HEK293 (cell line): Measurements from ENCODE around the gene RBM22.
A peak's percentile ranks its signal among the peaks of the same experiment; 100 is the strongest.

ENCODE experiments used
- CTCF ChIA-PET: fragments of 350-600 bp; formaldehyde crosslinking; extraction: SDS; loops from one replicate; lab custom pipeline; 2021; ENCODE audit warnings: antibody characterized with exemption; lab: Yijun Ruan, JAX
- POLR2A ChIA-PET: fragments of 300-600 bp; formaldehyde crosslinking; extraction: SDS; loops from one replicate; lab custom pipeline; 2020; ENCODE audit warnings: antibody characterized with exemption, inconsistent platforms; lab: Yijun Ruan, JAX
- H3K27ac ChIP-seq: fragments of 200-500 bp; sonication (Bioruptor generic); 2 replicates; pipeline ENCODE4 v1.5.1; 2014; ENCODE audit warnings: low read depth, low read length, control low read depth, inconsistent platforms; ENCODE audit errors: extremely low read depth
- H3K36me3 ChIP-seq, 2 experiments: fragments of 200-500 bp in 1 of 2; sonication (Bioruptor generic) in 1 of 2; 1 replicate in 1 of 2; 2 replicates in 1 of 2; pipeline ENCODE4 v1.5.1; 2014 to 2017; ENCODE audit warnings: inconsistent platforms in 2 of 2, low read length in 2 of 2; ENCODE audit not compliant: control insufficient read depth in 2 of 2, insufficient read depth in 1 of 2
- H3K4me1 ChIP-seq: fragments of 200-500 bp; sonication (Bioruptor generic); 2 replicates; pipeline ENCODE4 v1.5.1; 2014; ENCODE audit warnings: mild to moderate bottlenecking, low read length, inconsistent platforms; ENCODE audit not compliant: control insufficient read depth, insufficient read depth
- H3K4me3 ChIP-seq: 2 replicates; pipeline ENCODE4 v1.5.1; 2011; ENCODE audit warnings: low read depth, mild to moderate bottlenecking, control low read depth, low read length, moderate library complexity
- H3K9me3 ChIP-seq: fragments of 200-500 bp; sonication (Bioruptor generic); 2 replicates; pipeline ENCODE4 v1.5.1; 2014; ENCODE audit warnings: low read depth, low read length, inconsistent platforms; ENCODE audit not compliant: control insufficient read depth, insufficient read depth
- HIC1 ChIP-seq: fragments of 450-650 bp; formaldehyde crosslinking; IDR thresholded peaks from 2 replicates; pipeline ENCODE4 v1.5.1; 2016; ENCODE audit warnings: missing biosample characterization, missing genetic modification characterization
- MEIS1 ChIP-seq: sonication (generic); formaldehyde crosslinking; IDR thresholded peaks from 2 replicates; pipeline ENCODE4 v1.8.1; 2022; ENCODE audit warnings: missing genetic modification reagents, mild to moderate bottlenecking, borderline replicate concordance
- REPIN1 ChIP-seq: fragments of 450-650 bp; formaldehyde crosslinking; IDR thresholded peaks from 2 replicates; pipeline ENCODE4 v1.5.1; 2017; ENCODE audit warnings: missing biosample characterization, missing genetic modification characterization, low read depth
- ZEB2 ChIP-seq: fragments of 450-650 bp; formaldehyde crosslinking; IDR thresholded peaks from 2 replicates; pipeline ENCODE4 v1.5.1; 2016; ENCODE audit warnings: missing biosample characterization, missing genetic modification characterization
- ZNF10 ChIP-seq: fragments of 450-650 bp; formaldehyde crosslinking; IDR thresholded peaks from 2 replicates; pipeline ENCODE4 v1.5.1; 2017; ENCODE audit warnings: missing biosample characterization, missing genetic modification characterization
- ZNF174 ChIP-seq: fragments of 450-650 bp; formaldehyde crosslinking; IDR thresholded peaks from 2 replicates; pipeline ENCODE4 v1.5.0; 2017; ENCODE audit warnings: missing biosample characterization, mild to moderate bottlenecking, missing genetic modification characterization
- ZNF335 ChIP-seq: fragments of 450-650 bp; formaldehyde crosslinking; conservative IDR thresholded peaks from 2 replicates; pipeline ENCODE4 v1.5.1; 2016; ENCODE audit warnings: missing biosample characterization, missing genetic modification characterization
- ZNF701 ChIP-seq: fragments of 450-650 bp; formaldehyde crosslinking; IDR thresholded peaks from 2 replicates; pipeline ENCODE4 v1.5.1; 2016; ENCODE audit warnings: missing biosample characterization, missing genetic modification characterization
- ZNF768 ChIP-seq: fragments of 450-650 bp; formaldehyde crosslinking; IDR thresholded peaks from 2 replicates; pipeline ENCODE4 v1.5.1; 2018; ENCODE audit warnings: missing biosample characterization, mild to moderate bottlenecking, missing genetic modification characterization
- ZNF785 ChIP-seq: fragments of 450-650 bp; formaldehyde crosslinking; IDR thresholded peaks from 2 replicates; pipeline ENCODE4 v1.5.1; 2016; ENCODE audit warnings: missing biosample characterization, missing genetic modification characterization
- TF ChIP-seq, protein P1 (sequence below): fragments of 450-650 bp; formaldehyde crosslinking; conservative IDR thresholded peaks from 2 replicates; pipeline ENCODE4 v1.5.1; 2016; ENCODE audit warnings: low read depth, missing biosample characterization, missing genetic modification characterization
- TF ChIP-seq, protein P2 (sequence below): fragments of 450-650 bp; formaldehyde crosslinking; IDR thresholded peaks from 2 replicates; pipeline ENCODE4; 2016; ENCODE audit warnings: missing biosample characterization, missing genetic modification characterization
- TF ChIP-seq, protein P3 (sequence below): fragments of 450-650 bp; formaldehyde crosslinking; IDR thresholded peaks from 2 replicates; pipeline ENCODE4 v1.5.1; 2016; ENCODE audit warnings: missing biosample characterization, missing genetic modification characterization
- TF ChIP-seq, protein P4 (sequence below): fragments of 450-650 bp; formaldehyde crosslinking; IDR thresholded peaks from 2 replicates; pipeline ENCODE4 v1.5.1; 2016; ENCODE audit warnings: missing biosample characterization, missing genetic modification characterization, borderline replicate concordance

RBM22 gene

GRCh38 chr5:150670275-150670947 lies 30.5 kb downstream of the RBM22 start:
- ChIA-PET POLR2A (interaction anchor here (1.0 kb wide), 1 partner anchor 30 kb away, joined by 5 read pairs; the partner anchor contains the start of gene RBM22), CTCF (interaction anchor here (0.7 to 1.0 kb wide), 3 partner anchors 13 to 519 kb away, joined by 3 to 4 read pairs (median 3); no protein-coding TSS in a partner anchor)
- no peak overlapping the region for H3K27ac ChIP-seq
- no peak overlapping the region for H3K4me3 ChIP-seq
- no peaks in the 10 kb centered on the region for H3K36me3 ChIP-seq
- H3K4me1 ChIP-seq, result no peaks in the 10 kb centered on the region; the same call in 1 of the 2 replicates
- TF ChIP-seq, protein P1, sequence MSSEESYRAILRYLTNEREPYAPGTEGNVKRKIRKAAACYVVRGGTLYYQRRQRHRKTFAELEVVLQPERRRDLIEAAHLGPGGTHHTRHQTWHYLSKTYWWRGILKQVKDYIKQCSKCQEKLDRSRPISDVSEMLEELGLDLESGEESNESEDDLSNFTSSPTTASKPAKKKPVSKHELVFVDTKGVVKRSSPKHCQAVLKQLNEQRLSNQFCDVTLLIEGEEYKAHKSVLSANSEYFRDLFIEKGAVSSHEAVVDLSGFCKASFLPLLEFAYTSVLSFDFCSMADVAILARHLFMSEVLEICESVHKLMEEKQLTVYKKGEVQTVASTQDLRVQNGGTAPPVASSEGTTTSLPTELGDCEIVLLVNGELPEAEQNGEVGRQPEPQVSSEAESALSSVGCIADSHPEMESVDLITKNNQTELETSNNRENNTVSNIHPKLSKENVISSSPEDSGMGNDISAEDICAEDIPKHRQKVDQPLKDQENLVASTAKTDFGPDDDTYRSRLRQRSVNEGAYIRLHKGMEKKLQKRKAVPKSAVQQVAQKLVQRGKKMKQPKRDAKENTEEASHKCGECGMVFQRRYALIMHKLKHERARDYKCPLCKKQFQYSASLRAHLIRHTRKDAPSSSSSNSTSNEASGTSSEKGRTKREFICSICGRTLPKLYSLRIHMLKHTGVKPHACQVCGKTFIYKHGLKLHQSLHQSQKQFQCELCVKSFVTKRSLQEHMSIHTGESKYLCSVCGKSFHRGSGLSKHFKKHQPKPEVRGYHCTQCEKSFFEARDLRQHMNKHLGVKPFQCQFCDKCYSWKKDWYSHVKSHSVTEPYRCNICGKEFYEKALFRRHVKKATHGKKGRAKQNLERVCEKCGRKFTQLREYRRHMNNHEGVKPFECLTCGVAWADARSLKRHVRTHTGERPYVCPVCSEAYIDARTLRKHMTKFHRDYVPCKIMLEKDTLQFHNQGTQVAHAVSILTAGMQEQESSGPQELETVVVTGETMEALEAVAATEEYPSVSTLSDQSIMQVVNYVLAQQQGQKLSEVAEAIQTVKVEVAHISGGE (tag by site-specific recombination), result no peak
- TF ChIP-seq ZNF335 (tag by site-specific recombination), result peak; percentile 42
- H3K9me3 ChIP-seq, result no peaks in the 10 kb centered on the region

GRCh38 chr5:150665044-150665443 lies 35.8 kb downstream of the RBM22 start:
- TF ChIP-seq ZNF10 (peak; percentile 93), MEIS1 (CRISPR knock-in tag) (no peak)
- TF ChIP-seq, all 188 proteins: peak for 1
- H3K27ac ChIP-seq, result no peak overlapping the region
- POLR2A ChIA-PET, result no interaction called here
- no peaks in the 10 kb centered on the region for H3K4me1 ChIP-seq
- no peaks in the 10 kb centered on the region for H3K9me3 ChIP-seq
- no peak overlapping the region for H3K4me3 ChIP-seq
- no peaks in the 10 kb centered on the region for H3K36me3 ChIP-seq
- CTCF ChIA-PET, result interaction anchor here (0.8 to 1.0 kb wide), 2 partner anchors 9 to 49 kb away, joined by 3 to 5 read pairs; no protein-coding TSS in a partner anchor

- Histone ChIP-seq H3K4me3 (no peak overlapping the region), H3K36me3 (no peaks in the 10 kb centered on the region), H3K9me3 (no peaks in the 10 kb centered on the region), H3K27ac (no peak overlapping the region), H3K4me1 (no peaks in the 10 kb centered on the region)
- ChIA-PET POLR2A (no interaction called here), CTCF (interaction anchor here (0.6 to 1.2 kb wide), 4 partner anchors 11 to 119 kb away, joined by 3 to 4 read pairs (median 4); no protein-coding TSS in a partner anchor)
- no peak for TF ChIP-seq HIC1 (tag by site-specific recombination)
- TF ChIP-seq, protein P2, sequence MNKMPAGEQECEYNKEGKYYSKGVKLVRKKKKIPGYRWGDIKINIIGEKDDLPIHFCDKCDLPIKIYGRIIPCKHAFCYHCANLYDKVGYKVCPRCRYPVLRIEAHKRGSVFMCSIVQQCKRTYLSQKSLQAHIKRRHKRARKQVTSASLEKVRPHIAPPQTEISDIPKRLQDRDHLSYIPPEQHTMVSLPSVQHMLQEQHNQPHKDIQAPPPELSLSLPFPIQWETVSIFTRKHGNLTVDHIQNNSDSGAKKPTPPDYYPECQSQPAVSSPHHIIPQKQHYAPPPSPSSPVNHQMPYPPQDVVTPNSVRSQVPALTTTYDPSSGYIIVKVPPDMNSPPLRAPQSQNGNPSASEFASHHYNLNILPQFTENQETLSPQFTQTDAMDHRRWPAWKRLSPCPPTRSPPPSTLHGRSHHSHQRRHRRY (tag by site-specific recombination), result no peak
- TF ChIP-seq ZEB2 (tag by site-specific recombination), result no peak
- no peak for TF ChIP-seq ZNF768 (tag by site-specific recombination)
- TF ChIP-seq ZNF785 (tag by site-specific recombination), result no peak
- TF ChIP-seq, protein P3, sequence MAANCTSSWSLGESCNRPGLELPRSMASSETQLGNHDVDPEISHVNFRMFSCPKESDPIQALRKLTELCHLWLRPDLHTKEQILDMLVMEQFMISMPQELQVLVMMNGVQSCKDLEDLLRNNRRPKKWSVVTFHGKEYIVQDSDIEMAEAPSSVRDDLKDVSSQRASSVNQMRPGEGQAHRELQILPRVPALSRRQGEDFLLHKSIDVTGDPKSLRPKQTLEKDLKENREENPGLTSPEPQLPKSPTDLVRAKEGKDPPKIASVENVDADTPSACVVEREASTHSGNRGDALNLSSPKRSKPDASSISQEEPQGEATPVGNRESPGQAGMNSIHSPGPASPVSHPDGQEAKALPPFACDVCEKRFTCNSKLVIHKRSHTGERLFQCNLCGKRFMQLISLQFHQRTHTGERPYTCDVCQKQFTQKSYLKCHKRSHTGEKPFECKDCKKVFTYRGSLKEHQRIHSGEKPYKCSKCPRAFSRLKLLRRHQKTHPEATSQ (tag by site-specific recombination), result no peak
- no peak for TF ChIP-seq REPIN1 (tag by site-specific recombination)
- TF ChIP-seq ZNF701 (tag by site-specific recombination), result no peak
- no peak for TF ChIP-seq ZNF174
- TF ChIP-seq, protein P4, sequence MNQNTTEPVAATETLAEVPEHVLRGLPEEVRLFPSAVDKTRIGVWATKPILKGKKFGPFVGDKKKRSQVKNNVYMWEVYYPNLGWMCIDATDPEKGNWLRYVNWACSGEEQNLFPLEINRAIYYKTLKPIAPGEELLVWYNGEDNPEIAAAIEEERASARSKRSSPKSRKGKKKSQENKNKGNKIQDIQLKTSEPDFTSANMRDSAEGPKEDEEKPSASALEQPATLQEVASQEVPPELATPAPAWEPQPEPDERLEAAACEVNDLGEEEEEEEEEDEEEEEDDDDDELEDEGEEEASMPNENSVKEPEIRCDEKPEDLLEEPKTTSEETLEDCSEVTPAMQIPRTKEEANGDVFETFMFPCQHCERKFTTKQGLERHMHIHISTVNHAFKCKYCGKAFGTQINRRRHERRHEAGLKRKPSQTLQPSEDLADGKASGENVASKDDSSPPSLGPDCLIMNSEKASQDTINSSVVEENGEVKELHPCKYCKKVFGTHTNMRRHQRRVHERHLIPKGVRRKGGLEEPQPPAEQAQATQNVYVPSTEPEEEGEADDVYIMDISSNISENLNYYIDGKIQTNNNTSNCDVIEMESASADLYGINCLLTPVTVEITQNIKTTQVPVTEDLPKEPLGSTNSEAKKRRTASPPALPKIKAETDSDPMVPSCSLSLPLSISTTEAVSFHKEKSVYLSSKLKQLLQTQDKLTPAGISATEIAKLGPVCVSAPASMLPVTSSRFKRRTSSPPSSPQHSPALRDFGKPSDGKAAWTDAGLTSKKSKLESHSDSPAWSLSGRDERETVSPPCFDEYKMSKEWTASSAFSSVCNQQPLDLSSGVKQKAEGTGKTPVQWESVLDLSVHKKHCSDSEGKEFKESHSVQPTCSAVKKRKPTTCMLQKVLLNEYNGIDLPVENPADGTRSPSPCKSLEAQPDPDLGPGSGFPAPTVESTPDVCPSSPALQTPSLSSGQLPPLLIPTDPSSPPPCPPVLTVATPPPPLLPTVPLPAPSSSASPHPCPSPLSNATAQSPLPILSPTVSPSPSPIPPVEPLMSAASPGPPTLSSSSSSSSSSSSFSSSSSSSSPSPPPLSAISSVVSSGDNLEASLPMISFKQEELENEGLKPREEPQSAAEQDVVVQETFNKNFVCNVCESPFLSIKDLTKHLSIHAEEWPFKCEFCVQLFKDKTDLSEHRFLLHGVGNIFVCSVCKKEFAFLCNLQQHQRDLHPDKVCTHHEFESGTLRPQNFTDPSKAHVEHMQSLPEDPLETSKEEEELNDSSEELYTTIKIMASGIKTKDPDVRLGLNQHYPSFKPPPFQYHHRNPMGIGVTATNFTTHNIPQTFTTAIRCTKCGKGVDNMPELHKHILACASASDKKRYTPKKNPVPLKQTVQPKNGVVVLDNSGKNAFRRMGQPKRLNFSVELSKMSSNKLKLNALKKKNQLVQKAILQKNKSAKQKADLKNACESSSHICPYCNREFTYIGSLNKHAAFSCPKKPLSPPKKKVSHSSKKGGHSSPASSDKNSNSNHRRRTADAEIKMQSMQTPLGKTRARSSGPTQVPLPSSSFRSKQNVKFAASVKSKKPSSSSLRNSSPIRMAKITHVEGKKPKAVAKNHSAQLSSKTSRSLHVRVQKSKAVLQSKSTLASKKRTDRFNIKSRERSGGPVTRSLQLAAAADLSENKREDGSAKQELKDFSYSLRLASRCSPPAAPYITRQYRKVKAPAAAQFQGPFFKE (tag by site-specific recombination), result no peak
Observed at GRCh38 chr5:150663936-150664335, 36.9 kb downstream of the RBM22 start.
